SK-N-SH (cell line): ENCODE measurements around the gene RSRC1. TPM values are rescaled to one million over a fixed set of nuclear protein-coding genes. Genes with fewer than 3 reads are reported as not detected.

Source experiments
- CTCF ChIA-PET: fragments of 300-600, 350-600 bp; formaldehyde crosslinking; extraction: SDS; loops from one replicate; lab custom pipeline; 2021; lab: Yijun Ruan, JAX
- POLR2A ChIA-PET: fragments of 350-600 bp; sonication (Branson Sonifier 250); formaldehyde crosslinking; extraction: SDS; loops from one replicate; lab custom pipeline; 2020; ENCODE audit warnings: antibody characterized with exemption, inconsistent platforms; lab: Yijun Ruan, JAX
- DNase-seq: peaks from one replicate; pipeline ENCODE4 v3.0.0; 2012
- H2AFZ ChIP-seq: fragments of 200-600 bp; sonication (generic); 2 replicates; pipeline ENCODE4 v1.8.1; 2016; ENCODE audit warnings: antibody characterized with exemption, mild to moderate bottlenecking, low read depth
- H3F3A ChIP-seq: fragments of 200-600 bp; sonication (generic); replicated peaks from 2 replicates; pipeline ENCODE3; 2016; ENCODE audit warnings: antibody characterized with exemption, mild to moderate bottlenecking; ENCODE audit not compliant: insufficient read depth
- H3K27ac ChIP-seq, 2 experiments: fragments of 200-500 bp in 1 of 2; fragments of 200-600 bp in 1 of 2; sonication (Bioruptor generic) in 1 of 2; sonication (generic), shearing (Covaris generic) in 1 of 2; 2 replicates each; pipeline versions ENCODE4 v1.5.1 to v1.6.1; 2014 to 2016; ENCODE audit warnings: low read depth in 2 of 2, inconsistent platforms in 1 of 2, low read length in 1 of 2, mild to moderate bottlenecking in 1 of 2, mixed read lengths in 1 of 2
- H3K27me3 ChIP-seq: fragments of 200-600 bp; sonication (generic), shearing (Covaris generic); 2 replicates; pipeline ENCODE4 v1.6.1; 2016; ENCODE audit warnings: mixed run types; ENCODE audit not compliant: insufficient read depth
- H3K36me3 ChIP-seq, 2 experiments: fragments of 200-500 bp in 1 of 2; fragments of 200-600 bp in 1 of 2; sonication (Bioruptor generic) in 1 of 2; sonication (generic) in 1 of 2; replicated peaks in 1 of 2; 2 replicates each; pipeline versions ENCODE3 to v1.5.1; 2014 to 2016; ENCODE audit warnings: low read length in 1 of 2, mild to moderate bottlenecking in 1 of 2; ENCODE audit not compliant: insufficient read depth in 2 of 2, control insufficient read depth in 1 of 2
- H3K4me1 ChIP-seq, 2 experiments: fragments of 200-500 bp in 1 of 2; fragments of 200-600 bp in 1 of 2; sonication (Bioruptor generic) in 1 of 2; sonication (generic), shearing (Covaris generic) in 1 of 2; 2 replicates each; pipeline versions ENCODE4 v1.5.1 to v1.6.1; 2014 to 2016; ENCODE audit warnings: low read depth in 1 of 2, low read length in 1 of 2, mixed run types in 1 of 2; ENCODE audit not compliant: insufficient read depth in 2 of 2, control insufficient read depth in 1 of 2
- H3K4me2 ChIP-seq: fragments of 200-600 bp; sonication (generic), shearing (Covaris generic); 2 replicates; pipeline ENCODE4 v1.6.1; 2017; ENCODE audit warnings: mixed run types
- H3K4me3 ChIP-seq, 2 experiments: fragments of 200-500 bp in 1 of 2; fragments of 200-600 bp in 1 of 2; sonication (Bioruptor generic) in 1 of 2; sonication (generic), shearing (Covaris generic) in 1 of 2; 2 replicates each; pipeline versions ENCODE4 v1.5.1 to v1.8.1; 2014 to 2016; ENCODE audit warnings: low read depth in 2 of 2, inconsistent platforms in 1 of 2, low read length in 1 of 2, mild to moderate bottlenecking in 1 of 2, mixed read lengths in 1 of 2, moderate library complexity in 1 of 2
- H3K79me2 ChIP-seq: fragments of 200-600 bp; sonication (generic); 2 replicates; pipeline ENCODE4 v1.8.1; 2017; ENCODE audit warnings: mild to moderate bottlenecking; ENCODE audit not compliant: insufficient read depth
- H3K9ac ChIP-seq: fragments of 200-600 bp; sonication (generic); 2 replicates; pipeline ENCODE4 v1.6.1; 2017; ENCODE audit warnings: mixed run types
- H3K9me2 ChIP-seq: fragments of 200-600 bp; sonication (generic); 2 replicates; pipeline ENCODE4 v1.6.1; 2017; ENCODE audit warnings: mixed run types
- H3K9me3 ChIP-seq: fragments of 200-600 bp; sonication (generic); 2 replicates; pipeline ENCODE4 v1.6.1; 2017; ENCODE audit warnings: mixed run types, mild to moderate bottlenecking, moderate library complexity
- H4K20me1 ChIP-seq: fragments of 200-600 bp; sonication (generic); 2 replicates; pipeline ENCODE4 v1.6.1; 2017; ENCODE audit warnings: mild to moderate bottlenecking, mixed run types; ENCODE audit not compliant: insufficient read depth
- EZH2phosphoT487 ChIP-seq: fragments of 200-600 bp; sonication (generic); IDR thresholded peaks from 2 replicates; pipeline ENCODE4 v1.6.1; 2017; ENCODE audit warnings: low read depth, mixed run types, mild to moderate bottlenecking, antibody characterized with exemption, moderate library complexity, borderline replicate concordance
- FOSL2 ChIP-seq: IDR thresholded peaks from 2 replicates; pipeline ENCODE4 v1.4.0; 2012; ENCODE audit warnings: low read depth, mild to moderate bottlenecking, moderate library complexity, borderline replicate concordance
- FOXJ3 ChIP-seq: sonication (generic); formaldehyde crosslinking; IDR thresholded peaks from 2 replicates; pipeline ENCODE4 v1.5.1; 2020; ENCODE audit warnings: mild to moderate bottlenecking, missing genetic modification reagents
- FOXM1 ChIP-seq: IDR thresholded peaks from 2 replicates; pipeline ENCODE4 v1.4.0; 2012; ENCODE audit warnings: low read depth, mild to moderate bottlenecking
- GATA2 ChIP-seq: sonication (generic); formaldehyde crosslinking; IDR thresholded peaks from 2 replicates; pipeline ENCODE4 v1.5.0; 2020; ENCODE audit warnings: mild to moderate bottlenecking, missing genetic modification reagents
- IRF3 ChIP-seq: fragments of 150-350 bp; IDR thresholded peaks from 2 replicates; pipeline ENCODE4 v1.6.1; 2016; ENCODE audit warnings: mild to moderate bottlenecking, low read depth, low read length
- MEF2A ChIP-seq: IDR thresholded peaks from 2 replicates; pipeline ENCODE4 v1.4.0; 2012; ENCODE audit warnings: low read depth, borderline replicate concordance
- MXI1 ChIP-seq: IDR thresholded peaks from 2 replicates; pipeline ENCODE4 v1.6.1; 2012; ENCODE audit warnings: mild to moderate bottlenecking, low read depth, low read length, improper control_type of control experiment
- NFIC ChIP-seq: IDR thresholded peaks from 2 replicates; pipeline ENCODE4 v1.4.0; 2012; ENCODE audit warnings: borderline replicate concordance
- NRF1 ChIP-seq: IDR thresholded peaks from 2 replicates; pipeline ENCODE4 v1.6.1; 2012; ENCODE audit warnings: low read depth, mild to moderate bottlenecking, low read length
- PBX3 ChIP-seq: IDR thresholded peaks from 2 replicates; pipeline ENCODE4; 2012
- POLR2AphosphoS5 ChIP-seq: IDR thresholded peaks from 2 replicates; pipeline ENCODE4 v1.6.1; 2012; ENCODE audit warnings: low read depth, low read length
- RAD21 ChIP-seq: IDR thresholded peaks from 2 replicates; pipeline ENCODE4 v1.6.1; 2012; ENCODE audit warnings: mild to moderate bottlenecking, low read length
- REST ChIP-seq: IDR thresholded peaks from 2 replicates; pipeline ENCODE4 v1.6.1; 2012; ENCODE audit warnings: mild to moderate bottlenecking, low read depth, low read length, moderate library complexity
- SIN3A ChIP-seq: IDR thresholded peaks from 2 replicates; pipeline ENCODE4 v1.6.1; 2012; ENCODE audit warnings: low read depth, mild to moderate bottlenecking, low read length, moderate library complexity, borderline replicate concordance
- TAF1 ChIP-seq: IDR thresholded peaks from 2 replicates; pipeline ENCODE4 v1.6.1; 2012; ENCODE audit warnings: low read depth, mild to moderate bottlenecking, low read length, moderate library complexity, borderline replicate concordance
- TEAD4 ChIP-seq: IDR thresholded peaks from 2 replicates; pipeline ENCODE4 v1.4.0; 2012; ENCODE audit warnings: mild to moderate bottlenecking, borderline replicate concordance; ENCODE audit not compliant: insufficient read depth
- USF1 ChIP-seq: IDR thresholded peaks from 2 replicates; pipeline ENCODE4 v1.4.0; 2012; ENCODE audit warnings: low read depth, borderline replicate concordance
- YY1 ChIP-seq: IDR thresholded peaks from 2 replicates; pipeline ENCODE4 v1.4.0; 2012; ENCODE audit warnings: low read depth, mild to moderate bottlenecking
- WGBS: methylation state at CpG from one replicate; pipeline ENCODE4 v1.1.6; 2017; ENCODE audit warnings: low lambda C conversion rate; 5-methylcytosine and 5-hydroxymethylcytosine counted together
- polyA plus RNA-seq, 3 experiments: library from polyadenylated mRNA; depleted of rRNA; stranded (reverse); fragments of >200 nt; gene quantifications; 2 replicates each; pipeline ENCODE4 v1.2.3, GENCODE V29; 2012

The RSRC1 gene
- polyA plus RNA-seq, 1 of the 3 experiments (the other 2 are of a cell fraction) = 4.5 TPM

GRCh38 chr3:158562674-158563073, 452.8 kb downstream of the RSRC1 start (continued):
- TF ChIP-seq REST (no peak), GATA2 (CRISPR knock-in tag) (no peak)

- H3K79me2 ChIP-seq = no peaks in the 10 kb centered on the region
- H3K4me3 ChIP-seq = no peak overlapping the region
- H3K9ac ChIP-seq = no peak overlapping the region
- CTCF ChIA-PET = interaction anchor here (0.5 to 0.7 kb wide), 2 partner anchors 19 to 81 kb away, joined by 3 read pairs; partner anchors contain the start of gene GFM1
- H3K9me3 ChIP-seq = no peaks in the 10 kb centered on the region
- H2AFZ ChIP-seq = no peak overlapping the region
- H3K4me1 ChIP-seq = no peaks in the 10 kb centered on the region
- no peaks in the 10 kb centered on the region for H3K9me2 ChIP-seq
- TF ChIP-seq YY1 (no peak), TEAD4 (no peak), IRF3 (no peak), RAD21 (no peak)
- POLR2A ChIA-PET = no interaction called here
- H3K4me2 ChIP-seq = no peak overlapping the region
- H3K27ac ChIP-seq = no peak overlapping the region
- no peaks in the 10 kb centered on the region for H3K27me3 ChIP-seq
- no peaks in the 10 kb centered on the region for H3K36me3 ChIP-seq
- DNase-seq = no peak
- no peaks in the 10 kb centered on the region for H4K20me1 ChIP-seq
- no peaks in the 10 kb centered on the region for H3F3A ChIP-seq
Measured at GRCh38 chr3:158563076-158563475, 453.2 kb downstream of the RSRC1 start.

- Histone ChIP-seq H3K9ac (no peak overlapping the region), H4K20me1 (no peaks in the 10 kb centered on the region), H3K36me3 (no peaks in the 10 kb centered on the region), H3K4me1 (0 out of 4 replicates have a peak, but pooled peaks cover 0 to 3% of the 10 kb centered on the region in 2 experiments), H3K9me2 (no peaks in the 10 kb centered on the region), H3K27ac (no peak overlapping the region), H2AFZ (no peak overlapping the region), H3K27me3 (no peaks in the 10 kb centered on the region), H3K9me3 (no peaks in the 10 kb centered on the region), H3F3A (no peaks in the 10 kb centered on the region), H3K4me2 (no peak overlapping the region), H3K4me3 (no peak overlapping the region), H3K79me2 (no peaks in the 10 kb centered on the region)
- no peak for DNase-seq
- ChIA-PET CTCF (interaction anchor here (1.1 kb wide), 1 partner anchor 79 kb away, joined by 3 read pairs; the partner anchor contains the start of gene GFM1), POLR2A (no interaction called here)
- WGBS = 89% methylated on average over 6 of the region's 6 CpGs
- TF ChIP-seq MXI1 (no peak), TEAD4 (no peak), IRF3 (no peak), NRF1 (no peak), EZH2phosphoT487 (no peak), POLR2AphosphoS5 (no peak), FOSL2 (no peak), NFIC (no peak), MEF2A (no peak), FOXM1 (no peak), USF1 (no peak), SIN3A (no peak), FOXJ3 (CRISPR knock-in tag) (no peak), PBX3 (no peak), TAF1 (no peak)
Measured at GRCh38 chr3:158565076-158565475, 455.2 kb downstream of the RSRC1 start.
